Right atrium auricular region (tissue), 2 donors: ENCODE data around the gene KCNQ1OT1. TPM values are rescaled to one million over a fixed set of nuclear protein-coding genes. Genes with fewer than 3 reads are reported as not detected.

Source experiments
- DNase-seq: peaks from one replicate; pipeline ENCODE4 v3.0.0-alpha.2; 2019; ENCODE audit warnings: low spot score
- H3K27ac ChIP-seq, 2 donors: fragments of 200-600 bp; sonication (generic); 1 replicate in 1 of 2; 2 replicates in 1 of 2; pipeline ENCODE4 v1.5.1; 2016 to 2019
- H3K27me3 ChIP-seq, 2 donors: fragments of 200-600 bp; sonication (generic); one replicate each; pipeline versions ENCODE4 v1.5.1 to v1.6.0; 2017 to 2019
- H3K36me3 ChIP-seq: fragments of 200-600 bp; sonication (generic); one replicate; pipeline ENCODE4 v1.5.1; 2016
- H3K4me1 ChIP-seq, 2 donors: fragments of 200-600 bp; sonication (generic); one replicate each; pipeline versions ENCODE4 v1.5.1 to v1.6.0; 2017 to 2019
- H3K4me3 ChIP-seq, 2 donors: fragments of 200-600 bp; sonication (generic); 1 replicate in 1 of 2; 2 replicates in 1 of 2; pipeline ENCODE4 v1.5.1; 2017 to 2019; ENCODE audit warnings: mild to moderate bottlenecking in 1 of 2, moderate library complexity in 1 of 2
- H3K9me3 ChIP-seq, 2 donors: fragments of 200-600 bp; sonication (generic); one replicate each; pipeline ENCODE4 v1.5.1; 2019
- CTCF ChIP-seq, 2 donors: fragments of 200-600 bp; sonication (generic); IDR thresholded peaks; one replicate each; pipeline ENCODE4 v1.5.1; 2019; ENCODE audit warnings: antibody characterized with exemption in 2 of 2
- total RNA-seq, 2 donors: library from RNA; depleted of rRNA; stranded (reverse); fragments of >200 nt; gene quantifications; one replicate each; pipeline ENCODE4 v1.1.0, GENCODE V29; 2016

Gene KCNQ1OT1
- total RNA-seq, 2 donors from 2014 or later = 0.35 to 0.37 TPM

- H3K27ac ChIP-seq = no peak overlapping the region
- H3K9me3 ChIP-seq = no peaks in the 10 kb centered on the region
- DNase-seq = no peak
- no peaks in the 10 kb centered on the region for H3K36me3 ChIP-seq
- peaks cover 0 to 5% of the 10 kb centered on the region in 2 donors for H3K4me1 ChIP-seq
- no peaks in the 10 kb centered on the region for H3K27me3 ChIP-seq
- H3K4me3 ChIP-seq = no peak overlapping the region
- no peak for TF ChIP-seq CTCF (IDR thresholded peaks at IDR 0.05)
Observed at GRCh38 chr11:2734181-2735052, 34.6 kb upstream of the KCNQ1OT1 start.

- Histone ChIP-seq H3K27ac (no peak overlapping the region), H3K9me3 (no peaks in the 10 kb centered on the region), H3K36me3 (no peaks in the 10 kb centered on the region), H3K27me3 (no peaks in the 10 kb centered on the region), H3K4me3 (no peak overlapping the region), H3K4me1 (peaks cover 0 to 5% of the 10 kb centered on the region in 2 donors)
- no peak for DNase-seq
- no peak for TF ChIP-seq CTCF (IDR thresholded peaks at IDR 0.05)
Observed at GRCh38 chr11:2732940-2733628, 33.3 kb upstream of the KCNQ1OT1 start.

- Histone ChIP-seq H3K27ac (no peak overlapping the region), H3K27me3 (no peaks in the 10 kb centered on the region), H3K4me3 (no peak overlapping the region), H3K9me3 (no peaks in the 10 kb centered on the region), H3K4me1 (no peaks in the 10 kb centered on the region), H3K36me3 (no peaks in the 10 kb centered on the region)
- DNase-seq = no peak
- no peak for TF ChIP-seq CTCF (IDR thresholded peaks at IDR 0.05)
Observed at GRCh38 chr11:2732261-2732939, 32.6 kb upstream of the KCNQ1OT1 start.

GRCh38 chr11:2731130-2732125, 31.6 kb upstream of the KCNQ1OT1 start:
- DNase-seq = no peak
- no peak for TF ChIP-seq CTCF (IDR thresholded peaks at IDR 0.05)

More at GRCh38 chr11:2731130-2732125, 31.6 kb upstream of the KCNQ1OT1 start:
- no peak overlapping the region for H3K27ac ChIP-seq
- H3K36me3 ChIP-seq = no peaks in the 10 kb centered on the region
- H3K4me1 ChIP-seq = no peaks in the 10 kb centered on the region
- no peak overlapping the region for H3K4me3 ChIP-seq
- H3K9me3 ChIP-seq = no peaks in the 10 kb centered on the region
- no peaks in the 10 kb centered on the region for H3K27me3 ChIP-seq
